Raji (cell line): Measurements from ENCODE around the gene HSPA9.
A peak's percentile ranks its signal among the peaks of the same experiment; 100 is the strongest.

Experiments
- POLR2A ChIP-seq: IDR thresholded peaks from 2 replicates; pipeline ENCODE4 v1.6.1; 2011; ENCODE audit warnings: low read depth, low read length, control low read depth; ENCODE audit not compliant: insufficient read depth

The HSPA9 gene

GRCh38 chr5:138553437-138554095 lies 21.6 kb downstream of the HSPA9 start:
- no peak for TF ChIP-seq POLR2A

- no peak for TF ChIP-seq POLR2A
Observed at GRCh38 chr5:138552657-138553056, 22.5 kb downstream of the HSPA9 start.

- no peak for TF ChIP-seq POLR2A
Observed at GRCh38 chr5:138549414-138549813, 25.8 kb downstream of the HSPA9 start.

GRCh38 chr5:138545919-138546562 lies 29.2 kb downstream of the HSPA9 start:
- TF ChIP-seq POLR2A = no peak

- no peak for TF ChIP-seq POLR2A
Observed at GRCh38 chr5:138544181-138545134, 30.7 kb downstream of the HSPA9 start.

- no peak for TF ChIP-seq POLR2A
Observed at GRCh38 chr5:138543730-138544104, 31.5 kb downstream of the HSPA9 start.

GRCh38 chr5:138542956-138543729 lies 32.1 kb downstream of the HSPA9 start, which contains the start of gene ETF1:
TSS of gene ETF1 (minus strand) at chr5:138543236. CDS start at chr5:138542918, 318 bp downstream.
- TF ChIP-seq POLR2A = peak; percentile 66

GRCh38 chr5:138542180-138542955 lies 32.8 kb downstream of the HSPA9 start:
- no peak; the same call in 1 of the 2 replicates for TF ChIP-seq POLR2A

GRCh38 chr5:138541511-138542179 lies 33.6 kb downstream of the HSPA9 start:
- no peak for TF ChIP-seq POLR2A

- no peak for TF ChIP-seq POLR2A
Observed at GRCh38 chr5:138539791-138540190, 35.4 kb downstream of the HSPA9 start.

GRCh38 chr5:138538943-138539627 lies 36.1 kb downstream of the HSPA9 start:
- TF ChIP-seq POLR2A = no peak

- TF ChIP-seq POLR2A = no peak
Observed at GRCh38 chr5:138536665-138537315, 38.4 kb downstream of the HSPA9 start.
